Measurements from ENCODE around the gene SLC13A3.
A peak's percentile ranks its signal among the peaks of the same experiment; 100 is the strongest.

The SLC13A3 gene

DNA sequence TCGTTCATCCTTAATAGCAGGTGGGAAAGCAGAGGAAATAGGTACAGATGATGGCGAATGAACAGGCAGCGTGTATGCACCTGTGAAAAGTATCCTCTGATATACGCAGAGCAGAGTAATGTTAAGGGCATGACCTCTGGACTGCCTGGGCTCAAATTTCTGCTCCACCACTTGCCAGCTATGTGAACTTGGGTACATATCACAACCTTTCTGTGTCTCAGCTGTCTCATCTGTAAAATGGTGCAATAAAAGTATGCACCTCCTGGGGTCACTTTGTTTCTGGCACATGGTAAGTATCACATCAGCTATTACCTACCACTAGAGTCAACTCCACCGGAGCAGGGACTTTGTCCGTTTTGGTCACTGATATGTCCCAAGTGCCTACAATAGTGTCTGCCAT, 103.3 kb downstream of the SLC13A3 start:
- H3K4me3 ChIP-seq (replicated peaks; ENCODE audit: insufficient read depth, low read length), result no peak overlapping the region
- H3K27me3 ChIP-seq (ENCODE audit: insufficient read depth, poor library complexity, severe bottlenecking), result no peaks in the 10 kb centered on the region
- DNase-seq (ENCODE audit: low read depth in 1 of 2, low spot score in 1 of 2), result no peak
- TF ChIP-seq GABPA (IDR thresholded peaks at IDR 0.05; ENCODE audit: low read depth), result no peak
- no peak for TF ChIP-seq SPI1 (IDR thresholded peaks at IDR 0.05; ENCODE audit: borderline replicate concordance, low read depth)
- TF ChIP-seq REST (IDR thresholded peaks at IDR 0.05; ENCODE audit: insufficient replicate concordance, low read depth), result no peak
- TF ChIP-seq CTCF (IDR thresholded peaks at IDR 0.05; ENCODE audit: insufficient read depth, low read length), result no peak
- TF ChIP-seq POLR2AphosphoS5 (IDR thresholded peaks at IDR 0.05; ENCODE audit: low read depth), result no peak
- no peak overlapping the region for H3K27ac ChIP-seq (replicated peaks)

DNA sequence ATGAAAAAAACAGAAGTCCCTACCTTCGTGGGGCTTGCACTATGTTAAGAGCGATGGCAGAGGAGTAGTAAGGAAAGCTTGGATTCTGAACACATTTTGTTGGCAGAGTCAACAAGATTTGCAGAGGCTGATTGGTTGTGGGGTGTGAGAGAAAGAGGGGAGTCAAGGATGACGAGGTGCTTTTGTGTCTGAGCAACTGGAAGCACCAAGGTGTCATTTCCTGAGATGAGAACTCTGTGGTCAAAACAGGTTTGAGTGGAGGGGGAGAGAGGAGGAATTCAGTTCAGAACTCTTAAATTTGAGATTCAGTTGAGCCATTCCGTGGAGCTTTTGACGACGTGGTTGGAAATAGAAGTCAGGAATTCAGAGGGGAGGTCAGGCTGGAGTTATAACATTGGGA, 104.3 kb downstream of the SLC13A3 start:
- Histone ChIP-seq H3K27ac (replicated peaks) (no peak overlapping the region), H3K4me3 (replicated peaks; ENCODE audit: insufficient read depth, low read length) (no peak overlapping the region), H3K27me3 (ENCODE audit: insufficient read depth, poor library complexity, severe bottlenecking) (no peaks in the 10 kb centered on the region)
- DNase-seq (ENCODE audit: low read depth in 1 of 2, low spot score in 1 of 2), result no peak
- TF ChIP-seq POLR2AphosphoS5 (IDR thresholded peaks at IDR 0.05; ENCODE audit: low read depth) (no peak), CTCF (IDR thresholded peaks at IDR 0.05; ENCODE audit: insufficient read depth, low read length) (no peak), SPI1 (IDR thresholded peaks at IDR 0.05; ENCODE audit: borderline replicate concordance, low read depth) (peak; percentile 7; the same call in 1 of the 2 replicates), GABPA (IDR thresholded peaks at IDR 0.05; ENCODE audit: low read depth) (no peak), REST (IDR thresholded peaks at IDR 0.05; ENCODE audit: insufficient replicate concordance, low read depth) (no peak)

DNA sequence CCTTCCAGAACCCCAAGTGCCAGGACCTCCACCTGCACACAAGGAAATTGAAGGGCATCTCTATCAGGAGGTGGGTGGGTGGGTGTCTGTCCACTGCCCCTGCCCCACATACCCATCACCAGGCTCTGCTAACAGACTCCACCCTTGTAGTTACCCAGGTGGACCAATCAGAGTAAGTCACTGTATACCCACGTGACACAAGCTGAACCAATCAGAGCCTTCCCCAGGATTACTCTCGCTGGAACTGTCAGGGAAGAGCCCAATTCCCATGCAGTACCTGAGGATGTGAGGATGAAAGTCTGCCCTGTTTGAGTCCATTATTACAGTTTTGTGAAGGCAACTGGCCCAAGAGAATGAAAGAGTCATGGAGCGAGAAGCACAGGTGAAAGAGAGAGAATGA, 105.0 kb downstream of the SLC13A3 start:
- no peak for DNase-seq (ENCODE audit: low read depth in 1 of 2, low spot score in 1 of 2)
- H3K27ac ChIP-seq (replicated peaks), result no peak overlapping the region
- no peaks in the 10 kb centered on the region for H3K27me3 ChIP-seq (ENCODE audit: insufficient read depth, poor library complexity, severe bottlenecking)
- TF ChIP-seq SPI1 (IDR thresholded peaks at IDR 0.05; ENCODE audit: borderline replicate concordance, low read depth) (no peak), POLR2AphosphoS5 (IDR thresholded peaks at IDR 0.05; ENCODE audit: low read depth) (no peak), REST (IDR thresholded peaks at IDR 0.05; ENCODE audit: insufficient replicate concordance, low read depth) (no peak), CTCF (IDR thresholded peaks at IDR 0.05; ENCODE audit: insufficient read depth, low read length) (no peak), GABPA (IDR thresholded peaks at IDR 0.05; ENCODE audit: low read depth) (no peak)
- H3K4me3 ChIP-seq (replicated peaks; ENCODE audit: insufficient read depth, low read length), result no peak overlapping the region

All from HL-60 (cell line).